H9 (cell line): Measurements from ENCODE around the gene FRMD4B. TPM values are rescaled to one million over a fixed set of nuclear protein-coding genes. Genes with fewer than 3 reads are reported as not detected.
"Not testable (repeated sequence)": the region's sequence is repeated elsewhere in the genome, so short reads cannot be mapped to it uniquely, and the experiment has no call there.

Experiments
- DNase-seq: peaks from one replicate; pipeline ENCODE4 v3.0.0-alpha.2; 2017
- H2AFZ ChIP-seq: one replicate; pipeline ENCODE4 v1.6.1; 2013; ENCODE audit warnings: mild to moderate bottlenecking, low read length, control low read depth, moderate library complexity
- H2AK5ac ChIP-seq: 2 replicates; pipeline ENCODE4 v1.6.1; 2013; ENCODE audit warnings: low read length, control low read depth, mixed read lengths; ENCODE audit not compliant: insufficient read length
- H2BK120ac ChIP-seq: one replicate; pipeline ENCODE4 v1.6.1; 2013; ENCODE audit warnings: low read depth, mild to moderate bottlenecking, low read length, control low read depth, inconsistent platforms; ENCODE audit not compliant: poor library complexity, severe bottlenecking
- H2BK12ac ChIP-seq: 2 replicates; pipeline ENCODE4 v1.6.1; 2013; ENCODE audit warnings: low read length, control low read depth, mixed read lengths, low read depth; ENCODE audit not compliant: insufficient read length
- H2BK15ac ChIP-seq: 2 replicates; pipeline ENCODE4 v1.6.1; 2013; ENCODE audit warnings: low read depth, low read length, control low read depth
- H2BK20ac ChIP-seq: one replicate; pipeline ENCODE4 v1.6.1; 2013; ENCODE audit warnings: low read depth, mild to moderate bottlenecking, low read length, control low read depth, inconsistent platforms; ENCODE audit not compliant: poor library complexity, severe bottlenecking
- H2BK5ac ChIP-seq: 2 replicates; pipeline ENCODE4 v1.6.1; 2013; ENCODE audit warnings: low read length, control low read depth, mixed read lengths; ENCODE audit not compliant: insufficient read length
- H3K14ac ChIP-seq: 2 replicates; pipeline ENCODE4 v1.6.1; 2013; ENCODE audit warnings: low read length, control low read depth; ENCODE audit not compliant: insufficient read depth
- H3K18ac ChIP-seq: 2 replicates; pipeline ENCODE4 v1.6.1; 2013; ENCODE audit warnings: low read depth, mild to moderate bottlenecking, mixed read lengths, low read length, control low read depth; ENCODE audit not compliant: insufficient read length
- H3K23ac ChIP-seq: 2 replicates; pipeline ENCODE4 v1.6.1; 2013; ENCODE audit warnings: low read length, control low read depth, mixed read lengths, low read depth; ENCODE audit not compliant: insufficient read length
- H3K23me2 ChIP-seq: 2 replicates; pipeline ENCODE4 v1.6.1; 2013; ENCODE audit warnings: low read depth, mild to moderate bottlenecking, mixed read lengths, low read length, control low read depth; ENCODE audit not compliant: insufficient read length, poor library complexity, severe bottlenecking
- H3K27ac ChIP-seq: 2 replicates; pipeline ENCODE4 v1.5.1; 2013; ENCODE audit warnings: low read length, control low read depth, mixed read lengths, low read depth; ENCODE audit not compliant: insufficient read length
- H3K27me3 ChIP-seq: 2 replicates; pipeline ENCODE4 v1.6.1; 2013; ENCODE audit warnings: low read length, control low read depth, inconsistent platforms; ENCODE audit not compliant: insufficient read depth
- H3K4ac ChIP-seq: 2 replicates; pipeline ENCODE4 v1.6.1; 2013; ENCODE audit warnings: low read depth, mild to moderate bottlenecking, control low read depth, inconsistent platforms, low read length, moderate library complexity
- H3K4me1 ChIP-seq: 2 replicates; pipeline ENCODE4 v1.6.1; 2013; ENCODE audit warnings: low read length, control low read depth, inconsistent platforms; ENCODE audit not compliant: insufficient read depth
- H3K4me2 ChIP-seq: 2 replicates; pipeline ENCODE4 v1.6.1; 2013; ENCODE audit warnings: low read length, control low read depth, mixed read lengths; ENCODE audit not compliant: insufficient read length, insufficient read depth
- H3K56ac ChIP-seq: 2 replicates; pipeline ENCODE4 v1.6.1; 2013; ENCODE audit warnings: low read depth, mild to moderate bottlenecking, mixed read lengths, low read length, control low read depth; ENCODE audit not compliant: insufficient read length
- H3K79me1 ChIP-seq: 2 replicates; pipeline ENCODE4 v1.6.1; 2013; ENCODE audit warnings: low read depth, mild to moderate bottlenecking, moderate library complexity, low read length, control low read depth, inconsistent platforms; ENCODE audit not compliant: insufficient read depth, poor library complexity, severe bottlenecking
- H3K79me2 ChIP-seq: 2 replicates; pipeline ENCODE4 v1.6.1; 2013; ENCODE audit warnings: low read length, control low read depth, inconsistent platforms; ENCODE audit not compliant: insufficient read depth
- H3K9ac ChIP-seq: 2 replicates; pipeline ENCODE4 v1.6.1; 2013; ENCODE audit warnings: low read length, control low read depth, mixed read lengths; ENCODE audit not compliant: insufficient read length; ENCODE audit errors: extremely low read depth
- H3K9me3 ChIP-seq: one replicate; pipeline ENCODE4 v1.6.1; 2013; ENCODE audit warnings: low read depth, low read length, inconsistent platforms; ENCODE audit not compliant: control insufficient read depth
- H3T11ph ChIP-seq: one replicate; pipeline ENCODE4 v1.6.1; 2013; ENCODE audit warnings: mild to moderate bottlenecking, low read length, control low read depth, inconsistent platforms
- H4K20me1 ChIP-seq: one replicate; pipeline ENCODE4 v1.6.1; 2013; ENCODE audit not compliant: control insufficient read depth, insufficient read length, insufficient read depth
- H4K5ac ChIP-seq: 2 replicates; pipeline ENCODE4 v1.6.1; 2013; ENCODE audit warnings: low read depth, mild to moderate bottlenecking, mixed read lengths, low read length, control low read depth; ENCODE audit not compliant: insufficient read length
- H4K8ac ChIP-seq: replicated peaks from 2 replicates; pipeline ENCODE4 v1.6.1; 2013; ENCODE audit warnings: low read length, control low read depth, mixed read lengths, low read depth; ENCODE audit not compliant: insufficient read length
- H4K91ac ChIP-seq: 2 replicates; pipeline ENCODE4 v1.6.1; 2013; ENCODE audit warnings: low read depth, mild to moderate bottlenecking, moderate library complexity, mixed read lengths, low read length, control low read depth; ENCODE audit not compliant: insufficient read length
- H3K27ac Mint-ChIP-seq, 3 experiments: 2 replicates in 2 of 3; 3 replicates in 1 of 3; pipeline ENCODE4 v1.8.0; 2020 to 2021; ENCODE audit warnings: mixed read lengths in 3 of 3, mild to moderate bottlenecking in 1 of 3, moderate library complexity in 1 of 3
- H3K27me3 Mint-ChIP-seq: 2 replicates; pipeline ENCODE4 v1.8.0; 2021; ENCODE audit warnings: low read depth, mild to moderate bottlenecking, moderate library complexity, mixed read lengths
- H3K36me3 Mint-ChIP-seq, 3 experiments: 2 replicates in 2 of 3; 3 replicates in 1 of 3; pipeline ENCODE4 v1.8.0; 2020 to 2021; ENCODE audit warnings: low read depth in 3 of 3, mixed read lengths in 3 of 3; ENCODE audit not compliant: insufficient read depth in 1 of 3
- H3K4me1 Mint-ChIP-seq, 2 experiments: 2 replicates each; pipeline ENCODE4 v1.8.0; 2020; ENCODE audit warnings: mixed read lengths in 2 of 2
- H3K4me3 Mint-ChIP-seq, 2 experiments: 2 replicates in 1 of 2; 3 replicates in 1 of 2; pipeline ENCODE4 v1.8.0; 2020 to 2021; ENCODE audit warnings: mild to moderate bottlenecking in 2 of 2, mixed read lengths in 2 of 2, moderate library complexity in 1 of 2
- H3K9me3 Mint-ChIP-seq, 2 experiments: 2 replicates in 1 of 2; 3 replicates in 1 of 2; pipeline ENCODE4 v1.8.0; 2020; ENCODE audit warnings: mild to moderate bottlenecking in 2 of 2, mixed read lengths in 2 of 2, moderate library complexity in 1 of 2
- WGBS: extraction: QIAGEN DNeasy Blood & Tissue Kit; methylation state at CpG from one replicate; pipeline ENCODE4 v1.1.7; 2013; ENCODE audit warnings: missing lambda C conversion rate, low lambda C conversion rate, mixed read lengths; ENCODE audit not compliant: insufficient read length; ENCODE audit errors: extremely low coverage; 5-methylcytosine and 5-hydroxymethylcytosine counted together
- total RNA-seq: library from RNA; stranded (reverse); gene quantifications from 2 replicates; pipeline ENCODE4 v1.2.1, GENCODE V29; 2021
- TF ChIP-seq, protein P1 (sequence below): fragments of 200-600 bp; sonication (generic); conservative IDR thresholded peaks from 3 replicates; pipeline ENCODE4 v1.8.0; 2021; ENCODE audit warnings: antibody characterized with exemption, mild to moderate bottlenecking

Gene FRMD4B
- total RNA-seq, 1 experiment from 2014 or later, result 3.4 TPM

DNA sequence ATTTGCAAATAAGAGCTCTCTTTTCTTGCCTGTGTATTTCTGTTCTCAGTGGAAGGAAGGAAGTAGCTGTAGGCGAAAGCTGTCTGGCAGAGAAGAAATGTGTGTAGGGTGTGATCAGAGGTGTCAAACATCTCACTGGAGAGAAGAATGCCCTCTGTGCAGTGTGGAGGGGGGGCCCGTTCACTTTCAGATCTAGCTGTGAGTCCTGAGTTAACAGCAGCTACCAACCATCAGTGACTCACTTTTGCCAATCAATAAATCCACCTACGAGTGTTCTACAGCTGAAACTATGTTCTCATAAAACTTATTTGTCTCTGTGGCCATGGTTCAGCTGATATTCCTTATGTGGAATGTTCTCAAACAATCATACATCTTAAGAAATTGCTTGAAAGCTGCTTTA, 103.7 kb downstream of the FRMD4B start:
- Histone ChIP-seq H3K27ac (no peak overlapping the region), H2AK5ac (no peak overlapping the region), H3K18ac (no peak overlapping the region), H3K79me2 (no peaks in the 10 kb centered on the region), H3K14ac (no peak overlapping the region), H4K20me1 (no peaks in the 10 kb centered on the region), H3K23ac (no peak overlapping the region), H3K9me3 (no peaks in the 10 kb centered on the region), H2BK120ac (no peak overlapping the region), H3T11ph (no peak overlapping the region), H3K79me1 (no peaks in the 10 kb centered on the region), H3K4me2 (no peak overlapping the region), H3K4ac (no peak overlapping the region), H2BK20ac (no peak overlapping the region), H3K56ac (no peak overlapping the region), H4K5ac (no peak overlapping the region), H2AFZ (no peak overlapping the region), H3K4me1 (no peaks in the 10 kb centered on the region), H3K27me3 (no peaks in the 10 kb centered on the region), H2BK12ac (no peak overlapping the region), H3K9ac (no peak overlapping the region), H2BK5ac (no peak overlapping the region), H4K91ac (no peak overlapping the region), H4K8ac (no peak overlapping the region), H3K23me2 (no peaks in the 10 kb centered on the region), H2BK15ac (no peak overlapping the region)
- no peaks in the 10 kb centered on the region for H3K27me3 Mint-ChIP-seq
- DNase-seq, result no peak
- no peak overlapping the region for H3K27ac Mint-ChIP-seq
- peaks cover 2% of the 10 kb centered on the region in 2 experiments for H3K4me1 Mint-ChIP-seq
- no peak overlapping the region for H3K4me3 Mint-ChIP-seq
- no peaks in the 10 kb centered on the region; a peak in 1 of 5 replicates for H3K9me3 Mint-ChIP-seq
- WGBS, result no CpG with 5 or more reads among the region's 3 CpGs
- peaks cover 0 to 3% (median 0%) of the 10 kb centered on the region in 3 experiments; a peak in 2 of 7 replicates for H3K36me3 Mint-ChIP-seq
- TF ChIP-seq, protein P1, sequence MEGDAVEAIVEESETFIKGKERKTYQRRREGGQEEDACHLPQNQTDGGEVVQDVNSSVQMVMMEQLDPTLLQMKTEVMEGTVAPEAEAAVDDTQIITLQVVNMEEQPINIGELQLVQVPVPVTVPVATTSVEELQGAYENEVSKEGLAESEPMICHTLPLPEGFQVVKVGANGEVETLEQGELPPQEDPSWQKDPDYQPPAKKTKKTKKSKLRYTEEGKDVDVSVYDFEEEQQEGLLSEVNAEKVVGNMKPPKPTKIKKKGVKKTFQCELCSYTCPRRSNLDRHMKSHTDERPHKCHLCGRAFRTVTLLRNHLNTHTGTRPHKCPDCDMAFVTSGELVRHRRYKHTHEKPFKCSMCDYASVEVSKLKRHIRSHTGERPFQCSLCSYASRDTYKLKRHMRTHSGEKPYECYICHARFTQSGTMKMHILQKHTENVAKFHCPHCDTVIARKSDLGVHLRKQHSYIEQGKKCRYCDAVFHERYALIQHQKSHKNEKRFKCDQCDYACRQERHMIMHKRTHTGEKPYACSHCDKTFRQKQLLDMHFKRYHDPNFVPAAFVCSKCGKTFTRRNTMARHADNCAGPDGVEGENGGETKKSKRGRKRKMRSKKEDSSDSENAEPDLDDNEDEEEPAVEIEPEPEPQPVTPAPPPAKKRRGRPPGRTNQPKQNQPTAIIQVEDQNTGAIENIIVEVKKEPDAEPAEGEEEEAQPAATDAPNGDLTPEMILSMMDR, result no peak

DNA sequence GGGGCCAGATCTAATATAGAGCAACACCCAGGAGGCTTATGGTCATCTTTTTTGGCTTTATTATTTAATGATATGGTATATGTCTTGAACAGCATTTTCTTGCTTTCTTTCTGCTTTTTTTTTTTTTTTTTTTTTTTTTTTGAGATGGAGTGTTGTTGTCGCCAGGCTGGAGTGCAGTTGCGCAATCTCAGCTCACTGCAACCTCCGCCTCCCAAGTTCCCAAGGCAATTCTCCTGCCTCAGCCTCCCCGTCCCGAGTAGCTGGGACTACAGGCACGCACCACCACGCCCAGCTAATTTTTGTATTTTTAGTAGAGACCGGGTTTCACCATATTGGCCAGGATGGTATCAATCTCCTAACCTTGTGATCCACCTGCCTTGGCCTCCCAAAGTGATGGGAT, 108.5 kb downstream of the FRMD4B start:
- not testable (repeated sequence) for H4K5ac ChIP-seq, H4K20me1 ChIP-seq, H3K79me2 ChIP-seq, H3K36me3 Mint-ChIP-seq, DNase-seq, H2BK20ac ChIP-seq, H2BK5ac ChIP-seq, H3K23ac ChIP-seq, H2AFZ ChIP-seq, H3K14ac ChIP-seq, H2BK15ac ChIP-seq, H3K4me1 ChIP-seq, H3K23me2 ChIP-seq, H3K27me3 Mint-ChIP-seq, H3K27ac Mint-ChIP-seq, H3K9me3 ChIP-seq, H3K27me3 ChIP-seq, H3K79me1 ChIP-seq, H3K56ac ChIP-seq, H2AK5ac ChIP-seq, H3K18ac ChIP-seq, H3K9ac ChIP-seq, H3K4me2 ChIP-seq, H3K9me3 Mint-ChIP-seq, H3K4me3 Mint-ChIP-seq, H4K91ac ChIP-seq, H3K27ac ChIP-seq, H4K8ac ChIP-seq, H3T11ph ChIP-seq, H2BK12ac ChIP-seq, H3K4ac ChIP-seq, H2BK120ac ChIP-seq
- H3K4me1 Mint-ChIP-seq, result peaks cover 14% of the 10 kb centered on the region in 2 experiments
- no CpG with 5 or more reads among the region's 8 CpGs for WGBS
